Activated CD4-positive, alpha-beta T cell treated with anti-CD3 and anti-CD28 coated beads, Interleukin-2, amount 10 ng/mL, durations not matched to agents 7 days and 5 days (primary cell): ENCODE measurements around the gene DHPS. TPM values are rescaled to one million over a fixed set of nuclear protein-coding genes. Genes with fewer than 3 reads are reported as not detected.
"Not testable (repeated sequence)": the region's sequence is repeated elsewhere in the genome, so short reads cannot be mapped to it uniquely, and the experiment has no call there.

Source experiments
- CTCF ChIA-PET: fragments of 350-600 bp; sonication (Branson Sonifier 250); formaldehyde crosslinking; loops from one replicate; lab custom pipeline; 2021; ENCODE audit warnings: antibody characterized with exemption; lab: Charles Lee
- POLR2A ChIA-PET: fragments of 350-600 bp; sonication (Branson Sonifier 250); formaldehyde crosslinking; loops from one replicate; lab custom pipeline; 2021; ENCODE audit warnings: antibody characterized with exemption; lab: Charles Lee
- DNase-seq: peaks from one replicate; pipeline ENCODE4 v3.0.0-alpha.2; 2020
- H3K27ac Mint-ChIP-seq: one replicate; pipeline ENCODE4 v1.8.0; 2021; ENCODE audit warnings: mild to moderate bottlenecking, moderate library complexity, mixed read lengths
- H3K27me3 Mint-ChIP-seq: one replicate; pipeline ENCODE4 v1.8.0; 2021; ENCODE audit warnings: mixed read lengths
- H3K36me3 Mint-ChIP-seq: one replicate; pipeline ENCODE4 v1.8.0; 2021; ENCODE audit warnings: low read depth, mixed read lengths
- H3K4me1 Mint-ChIP-seq: one replicate; pipeline ENCODE4 v1.8.0; 2021; ENCODE audit warnings: mixed read lengths
- H3K4me3 Mint-ChIP-seq: one replicate; pipeline ENCODE4 v1.8.0; 2021; ENCODE audit warnings: mild to moderate bottlenecking, moderate library complexity, mixed read lengths
- H3K9me3 Mint-ChIP-seq: one replicate; pipeline ENCODE4 v1.8.0; 2021; ENCODE audit warnings: mixed read lengths
- total RNA-seq, 2 experiments: library from RNA; stranded (reverse); gene quantifications; one replicate each; pipeline ENCODE4 v1.2.3, GENCODE V29; 2021

The DHPS gene
- total RNA-seq, 2 experiments from 2014 or later = 89.9 to 102 TPM

GRCh38 chr19:12720851-12721655, 39.4 kb upstream of the DHPS start:
- H3K9me3 Mint-ChIP-seq = no peaks in the 10 kb centered on the region
- CTCF ChIA-PET = interaction anchor here (0.5 to 2.1 kb wide), 3 partner anchors 10 to 170 kb away, joined by 3 to 6 read pairs (median 3); partner anchors contain the start of gene GCDH
- POLR2A ChIA-PET = no interaction called here
- no peaks in the 10 kb centered on the region for H3K27me3 Mint-ChIP-seq
- DNase-seq = peak; percentile 45
- peak overlapping the region; percentile 95 for H3K27ac Mint-ChIP-seq
- H3K4me1 Mint-ChIP-seq = peaks cover 39% of the 10 kb centered on the region
- H3K36me3 Mint-ChIP-seq = peaks cover 28% of the 10 kb centered on the region
- H3K4me3 Mint-ChIP-seq = peak overlapping the region; percentile 95

GRCh38 chr19:12720296-12720695, 38.6 kb upstream of the DHPS start:
- Mint-ChIP-seq H3K4me1 (peaks cover 39% of the 10 kb centered on the region), H3K27me3 (no peaks in the 10 kb centered on the region), H3K36me3 (peaks cover 32% of the 10 kb centered on the region), H3K4me3 (peak overlapping the region; percentile 79), H3K27ac (peak overlapping the region; percentile 87), H3K9me3 (no peaks in the 10 kb centered on the region)
- ChIA-PET POLR2A (no interaction called here), CTCF (interaction anchor here (0.5 to 2.1 kb wide), 2 partner anchors 13 to 1117 kb away, joined by 3 to 6 read pairs; no protein-coding TSS in a partner anchor)
- DNase-seq = no peak

GRCh38 chr19:12715929-12716328, 34.2 kb upstream of the DHPS start:
- no peaks in the 10 kb centered on the region for H3K27me3 Mint-ChIP-seq
- no peak overlapping the region for H3K4me3 Mint-ChIP-seq
- CTCF ChIA-PET = interaction anchor here (1.9 kb wide), 1 partner anchor 18 kb away, joined by 6 read pairs; no protein-coding TSS in a partner anchor
- H3K4me1 Mint-ChIP-seq = peaks cover 19% of the 10 kb centered on the region
- POLR2A ChIA-PET = no interaction called here
- no peak overlapping the region for H3K27ac Mint-ChIP-seq
- peaks cover 49% of the 10 kb centered on the region for H3K36me3 Mint-ChIP-seq
- no peak for DNase-seq
- no peaks in the 10 kb centered on the region for H3K9me3 Mint-ChIP-seq

GRCh38 chr19:12715102-12715501, 33.4 kb upstream of the DHPS start:
- H3K4me1 Mint-ChIP-seq = peaks cover 13% of the 10 kb centered on the region
- DNase-seq = no peak
- ChIA-PET CTCF (interaction anchor here (1.9 kb wide), 1 partner anchor 19 kb away, joined by 6 read pairs; no protein-coding TSS in a partner anchor), POLR2A (no interaction called here)
- H3K27ac Mint-ChIP-seq = no peak overlapping the region
- H3K4me3 Mint-ChIP-seq = no peak overlapping the region
- peaks cover 52% of the 10 kb centered on the region for H3K36me3 Mint-ChIP-seq
- H3K9me3 Mint-ChIP-seq = no peaks in the 10 kb centered on the region
- H3K27me3 Mint-ChIP-seq = no peaks in the 10 kb centered on the region

- H3K4me3 Mint-ChIP-seq, H3K9me3 Mint-ChIP-seq, H3K27ac Mint-ChIP-seq, POLR2A ChIA-PET, DNase-seq, H3K27me3 Mint-ChIP-seq, H3K4me1 Mint-ChIP-seq: not testable (repeated sequence)
- peaks cover 47% of the 10 kb centered on the region for H3K36me3 Mint-ChIP-seq
- CTCF ChIA-PET = interaction anchor here (1.0 to 1.4 kb wide), 2 partner anchors 9 to 45 kb away, joined by 3 read pairs; no protein-coding TSS in a partner anchor
Measured at GRCh38 chr19:12713304-12713703, 31.6 kb upstream of the DHPS start.

- CTCF ChIA-PET, H3K4me1 Mint-ChIP-seq, H3K4me3 Mint-ChIP-seq, POLR2A ChIA-PET, H3K27me3 Mint-ChIP-seq, DNase-seq, H3K27ac Mint-ChIP-seq, H3K9me3 Mint-ChIP-seq: not testable (repeated sequence)
- peaks cover 46% of the 10 kb centered on the region for H3K36me3 Mint-ChIP-seq
Measured at GRCh38 chr19:12712077-12712476, 30.4 kb upstream of the DHPS start.

GRCh38 chr19:12711187-12711586, 29.5 kb upstream of the DHPS start:
- no peaks in the 10 kb centered on the region for H3K9me3 Mint-ChIP-seq
- no peak overlapping the region for H3K27ac Mint-ChIP-seq
- no peak for DNase-seq
- POLR2A ChIA-PET = no interaction called here
- peaks cover 50% of the 10 kb centered on the region for H3K36me3 Mint-ChIP-seq
- no peak overlapping the region for H3K4me3 Mint-ChIP-seq
- H3K27me3 Mint-ChIP-seq = no peaks in the 10 kb centered on the region
- CTCF ChIA-PET = no interaction called here
- no peaks in the 10 kb centered on the region for H3K4me1 Mint-ChIP-seq

- no peaks in the 10 kb centered on the region for H3K4me1 Mint-ChIP-seq
- H3K27ac Mint-ChIP-seq = no peak overlapping the region
- H3K9me3 Mint-ChIP-seq = no peaks in the 10 kb centered on the region
- DNase-seq = no peak
- no peak overlapping the region for H3K4me3 Mint-ChIP-seq
- ChIA-PET CTCF (interaction anchor here (0.6 to 1.0 kb wide), 5 partner anchors 14 to 550 kb away, joined by 3 to 5 read pairs (median 4); no protein-coding TSS in a partner anchor), POLR2A (no interaction called here)
- no peaks in the 10 kb centered on the region for H3K27me3 Mint-ChIP-seq
- peaks cover 48% of the 10 kb centered on the region for H3K36me3 Mint-ChIP-seq
Measured at GRCh38 chr19:12708641-12709040, 27.0 kb upstream of the DHPS start.

GRCh38 chr19:12706332-12706718, 24.6 kb upstream of the DHPS start:
- Mint-ChIP-seq H3K27me3 (no peaks in the 10 kb centered on the region), H3K36me3 (peaks cover 46% of the 10 kb centered on the region), H3K4me3 (no peak overlapping the region), H3K4me1 (no peaks in the 10 kb centered on the region), H3K9me3 (no peaks in the 10 kb centered on the region), H3K27ac (no peak overlapping the region)
- no peak for DNase-seq
- ChIA-PET CTCF (interaction anchor here (1.6 kb wide), 1 partner anchor 9 kb away, joined by 3 read pairs; the partner anchor contains the start of gene FBXW9), POLR2A (interaction anchor here (0.6 kb wide), 1 partner anchor 11 kb away, joined by 3 read pairs; no protein-coding TSS in a partner anchor)

GRCh38 chr19:12705654-12706331, 24.1 kb upstream of the DHPS start:
- Mint-ChIP-seq H3K9me3 (no peaks in the 10 kb centered on the region), H3K36me3 (peaks cover 46% of the 10 kb centered on the region), H3K27me3 (no peaks in the 10 kb centered on the region), H3K4me1 (no peaks in the 10 kb centered on the region), H3K4me3 (no peak overlapping the region), H3K27ac (no peak overlapping the region)
- POLR2A ChIA-PET = interaction anchor here (0.5 to 0.6 kb wide), 2 partner anchors 11 to 108 kb away, joined by 3 to 4 read pairs; no protein-coding TSS in a partner anchor
- DNase-seq = no peak
- CTCF ChIA-PET = interaction anchor here (1.6 kb wide), 1 partner anchor 9 kb away, joined by 3 read pairs; the partner anchor contains the start of gene FBXW9

GRCh38 chr19:12705169-12705568, 23.5 kb upstream of the DHPS start:
- no peaks in the 10 kb centered on the region for H3K4me1 Mint-ChIP-seq
- ChIA-PET POLR2A (no interaction called here), CTCF (interaction anchor here (1.6 kb wide), 1 partner anchor 8 kb away, joined by 3 read pairs; the partner anchor contains the start of gene FBXW9)

GRCh38 chr19:12703046-12703445, 21.4 kb upstream of the DHPS start:
- CTCF ChIA-PET = interaction anchor here (1.5 kb wide), 1 partner anchor 94 kb away, joined by 3 read pairs; no protein-coding TSS in a partner anchor
- POLR2A ChIA-PET = no interaction called here
- Mint-ChIP-seq H3K4me3 (no peak overlapping the region), H3K27ac (no peak overlapping the region), H3K36me3 (peaks cover 42% of the 10 kb centered on the region), H3K27me3 (no peaks in the 10 kb centered on the region), H3K9me3 (no peaks in the 10 kb centered on the region), H3K4me1 (peaks cover 2% of the 10 kb centered on the region)
- DNase-seq = no peak

More at GRCh38 chr19:12705169-12705568, 23.5 kb upstream of the DHPS start:
- Mint-ChIP-seq H3K36me3 (peaks cover 40% of the 10 kb centered on the region), H3K27me3 (no peaks in the 10 kb centered on the region), H3K27ac (no peak overlapping the region), H3K9me3 (no peaks in the 10 kb centered on the region), H3K4me3 (no peak overlapping the region)
- no peak for DNase-seq
